Left ventricle myocardium inferior (tissue), 1 donor: ENCODE measurements around the gene RPS15A. TPM values are rescaled to one million over a fixed set of nuclear protein-coding genes. Genes with fewer than 3 reads are reported as not detected.

Experiments used
- DNase-seq: peaks from one replicate; pipeline ENCODE4 v3.0.0-alpha.2; 2020
- H3K27ac ChIP-seq: fragments of 200-600 bp; replicated peaks from 2 replicates; pipeline ENCODE4 v1.8.0; 2021
- H3K27me3 ChIP-seq: fragments of 200-600 bp; 2 replicates; pipeline ENCODE4 v1.8.0; 2021; ENCODE audit warnings: low read depth
- H3K36me3 ChIP-seq: fragments of 200-600 bp; 2 replicates; pipeline ENCODE4 v1.8.0; 2021
- H3K4me1 ChIP-seq: fragments of 200-600 bp; 2 replicates; pipeline ENCODE4 v1.8.0; 2021
- H3K4me3 ChIP-seq: fragments of 200-600 bp; 2 replicates; pipeline ENCODE4 v1.8.0; 2021; ENCODE audit warnings: mild to moderate bottlenecking, moderate library complexity
- H3K9me3 ChIP-seq: fragments of 200-600 bp; replicated peaks from 2 replicates; pipeline ENCODE4 v1.8.0; 2021
- intact Hi-C: fragments of 100-400 bp; cut with micrococcal nuclease; formaldehyde crosslinking; loops from one replicate; pipeline ENCODE4 v1.11.0; 2022
- total RNA-seq: library from RNA; stranded (reverse); fragmentation: NEBNext Ultra II Directional; extraction: Animal tissue kit (Norgen Biotek cat#: 25700); gene quantifications from one replicate; pipeline ENCODE4 v1.2.1, GENCODE V29; 2021
- TF ChIP-seq, protein P1 (sequence below): fragments of 200-600 bp; IDR thresholded peaks from 2 replicates; pipeline ENCODE4 v1.8.0; 2021; ENCODE audit warnings: antibody characterized with exemption, mild to moderate bottlenecking, borderline replicate concordance
- donor health status: DM: no; HTN: yes; CAD: no; lungs with severe emphysema.

RPS15A gene
- total RNA-seq, 1 donor from 2014 or later, result 683 TPM

DNA sequence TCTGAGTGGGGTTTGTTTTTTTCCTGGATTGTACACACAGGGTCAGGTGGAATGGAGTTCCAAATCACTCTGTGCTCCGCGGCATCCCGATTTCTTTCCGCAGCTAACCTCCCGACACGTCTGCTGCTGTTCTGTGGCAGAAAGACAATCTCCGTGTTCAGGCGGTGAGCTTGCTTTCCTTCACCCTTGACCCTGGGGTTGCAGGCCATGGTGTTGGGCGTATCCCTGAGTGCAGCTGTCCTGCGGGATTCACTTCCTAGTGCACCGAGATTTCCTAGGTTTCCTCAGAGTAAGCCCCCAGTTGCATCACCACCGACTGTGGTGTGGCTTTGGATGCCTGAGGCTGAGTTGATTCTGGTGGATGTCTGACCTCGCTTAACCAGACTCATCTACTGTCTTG lies 19.0 kb upstream of the RPS15A start:
- Histone ChIP-seq H3K27me3 (no peaks in the 10 kb centered on the region), H3K36me3 (peaks cover 70% of the 10 kb centered on the region), H3K4me1 (peaks cover 11% of the 10 kb centered on the region), H3K27ac (no peak overlapping the region), H3K9me3 (no peaks in the 10 kb centered on the region), H3K4me3 (no peak overlapping the region)
- TF ChIP-seq, protein P1, sequence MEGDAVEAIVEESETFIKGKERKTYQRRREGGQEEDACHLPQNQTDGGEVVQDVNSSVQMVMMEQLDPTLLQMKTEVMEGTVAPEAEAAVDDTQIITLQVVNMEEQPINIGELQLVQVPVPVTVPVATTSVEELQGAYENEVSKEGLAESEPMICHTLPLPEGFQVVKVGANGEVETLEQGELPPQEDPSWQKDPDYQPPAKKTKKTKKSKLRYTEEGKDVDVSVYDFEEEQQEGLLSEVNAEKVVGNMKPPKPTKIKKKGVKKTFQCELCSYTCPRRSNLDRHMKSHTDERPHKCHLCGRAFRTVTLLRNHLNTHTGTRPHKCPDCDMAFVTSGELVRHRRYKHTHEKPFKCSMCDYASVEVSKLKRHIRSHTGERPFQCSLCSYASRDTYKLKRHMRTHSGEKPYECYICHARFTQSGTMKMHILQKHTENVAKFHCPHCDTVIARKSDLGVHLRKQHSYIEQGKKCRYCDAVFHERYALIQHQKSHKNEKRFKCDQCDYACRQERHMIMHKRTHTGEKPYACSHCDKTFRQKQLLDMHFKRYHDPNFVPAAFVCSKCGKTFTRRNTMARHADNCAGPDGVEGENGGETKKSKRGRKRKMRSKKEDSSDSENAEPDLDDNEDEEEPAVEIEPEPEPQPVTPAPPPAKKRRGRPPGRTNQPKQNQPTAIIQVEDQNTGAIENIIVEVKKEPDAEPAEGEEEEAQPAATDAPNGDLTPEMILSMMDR, result no peak
- intact Hi-C loops, result no loop called here
- DNase-seq, result no peak

DNA sequence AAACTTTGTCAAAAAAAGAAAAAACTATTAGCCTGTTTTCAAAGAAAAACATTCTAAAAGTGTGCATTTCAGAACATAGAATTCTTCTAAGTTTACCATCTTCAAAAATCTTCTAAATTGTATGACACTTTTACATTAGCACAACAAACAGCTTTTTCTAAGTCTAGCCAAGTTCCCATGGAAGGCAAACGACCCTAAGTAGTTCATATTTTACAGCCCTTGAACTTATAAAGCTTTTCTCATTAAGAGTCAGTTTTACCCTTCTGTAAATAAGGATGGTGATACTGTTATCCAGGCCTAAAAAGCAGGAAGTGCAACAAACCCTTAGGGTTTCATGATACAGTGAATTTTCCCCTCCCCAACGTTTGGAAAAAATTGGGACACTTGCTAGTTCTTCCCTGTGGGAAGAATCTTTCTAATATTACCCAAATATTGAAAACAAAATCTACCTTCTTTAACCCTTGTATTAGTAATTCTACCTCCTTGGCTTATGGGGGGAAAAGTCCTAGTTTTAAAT lies 15.2 kb upstream of the RPS15A start:
- Histone ChIP-seq H3K27ac (peak overlapping the region; percentile 88), H3K9me3 (no peaks in the 10 kb centered on the region)
- intact Hi-C loops, result no loop called here

DNA sequence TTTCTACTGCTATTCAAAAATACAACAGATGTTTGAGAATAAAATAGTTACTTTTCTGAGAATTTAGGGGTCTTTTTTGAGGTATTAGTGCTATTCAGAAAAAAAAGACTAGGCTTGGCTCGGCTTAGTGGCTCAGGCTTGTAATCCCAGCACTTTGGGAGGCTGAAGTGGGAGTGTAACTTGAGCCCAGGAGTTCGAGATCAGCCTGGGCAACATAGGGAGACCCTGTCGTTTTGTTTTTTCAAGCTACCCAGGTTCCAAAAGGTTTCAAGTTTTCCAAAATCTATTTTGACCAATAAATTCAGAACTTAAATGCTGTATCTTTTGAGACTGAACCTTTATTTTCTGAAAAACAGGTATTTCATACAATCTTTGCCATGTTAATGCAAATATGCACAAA lies 14.4 kb upstream of the RPS15A start:
- DNase-seq, result no peak
- H3K9me3 ChIP-seq, result no peaks in the 10 kb centered on the region
- H3K36me3 ChIP-seq, result peaks cover 29% of the 10 kb centered on the region
- H3K27me3 ChIP-seq, result no peaks in the 10 kb centered on the region
- no peak overlapping the region for H3K4me3 ChIP-seq
- TF ChIP-seq, protein P1, result no peak
- H3K27ac ChIP-seq, result peak overlapping the region; percentile 88
- H3K4me1 ChIP-seq, result peaks cover 50% of the 10 kb centered on the region
- intact Hi-C loops, result no loop called here

More for the DNA sequence above, 15.2 kb upstream of the RPS15A start:
- no peak for DNase-seq
- TF ChIP-seq, protein P1, result no peak
- Histone ChIP-seq H3K4me1 (peaks cover 42% of the 10 kb centered on the region), H3K27me3 (no peaks in the 10 kb centered on the region), H3K36me3 (peaks cover 37% of the 10 kb centered on the region), H3K4me3 (no peak overlapping the region)

DNA sequence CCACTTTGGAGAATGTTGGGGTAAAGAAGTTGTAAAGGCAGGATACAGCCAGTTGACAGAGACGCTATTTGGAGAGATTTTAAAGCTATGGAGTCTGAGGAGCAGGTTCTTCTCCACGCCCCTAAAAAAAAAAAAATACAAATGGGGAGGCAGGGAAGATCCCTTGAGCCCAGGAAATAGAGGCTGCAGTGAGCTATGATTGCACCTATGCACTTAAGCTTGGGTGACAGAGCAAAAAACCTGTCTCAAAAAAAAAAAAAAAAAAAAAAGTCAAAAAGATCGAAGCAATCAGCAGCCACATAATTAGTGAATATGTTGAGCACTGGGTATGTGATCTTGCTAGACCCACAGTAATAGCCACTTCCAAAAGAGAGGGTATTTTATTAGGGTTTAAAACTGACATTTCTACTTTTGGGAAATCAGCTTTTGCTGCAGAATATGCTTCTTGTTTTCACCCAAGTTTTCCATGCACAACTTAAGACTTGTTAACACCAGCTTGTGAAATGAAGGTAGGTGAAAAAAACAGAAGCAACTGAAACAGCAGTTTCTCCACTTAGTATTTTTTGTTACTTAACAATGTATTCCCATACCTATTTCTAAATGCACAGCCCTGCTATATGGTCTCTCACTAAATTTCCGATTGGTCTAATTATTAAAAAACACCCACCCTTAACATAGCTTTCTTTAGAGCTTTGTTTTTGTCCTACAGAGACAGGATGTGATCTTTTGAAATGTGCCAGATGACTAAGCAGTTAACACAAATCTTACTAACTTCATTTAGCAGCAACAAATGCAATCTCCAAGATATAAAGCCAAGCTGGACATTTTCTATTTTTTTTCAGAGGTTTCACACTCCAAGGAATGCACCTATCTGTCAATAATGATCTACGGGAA lies 13.7 kb upstream of the RPS15A start:
- H3K36me3 ChIP-seq, result peaks cover 22% of the 10 kb centered on the region
- intact Hi-C loops, result no loop called here
- H3K27ac ChIP-seq, result peak overlapping the region; percentile 88
- peaks cover 57% of the 10 kb centered on the region for H3K4me1 ChIP-seq
- H3K27me3 ChIP-seq, result no peaks in the 10 kb centered on the region
- no peak overlapping the region for H3K4me3 ChIP-seq
- TF ChIP-seq, protein P1, result no peak
- DNase-seq, result no peak
- no peaks in the 10 kb centered on the region for H3K9me3 ChIP-seq

DNA sequence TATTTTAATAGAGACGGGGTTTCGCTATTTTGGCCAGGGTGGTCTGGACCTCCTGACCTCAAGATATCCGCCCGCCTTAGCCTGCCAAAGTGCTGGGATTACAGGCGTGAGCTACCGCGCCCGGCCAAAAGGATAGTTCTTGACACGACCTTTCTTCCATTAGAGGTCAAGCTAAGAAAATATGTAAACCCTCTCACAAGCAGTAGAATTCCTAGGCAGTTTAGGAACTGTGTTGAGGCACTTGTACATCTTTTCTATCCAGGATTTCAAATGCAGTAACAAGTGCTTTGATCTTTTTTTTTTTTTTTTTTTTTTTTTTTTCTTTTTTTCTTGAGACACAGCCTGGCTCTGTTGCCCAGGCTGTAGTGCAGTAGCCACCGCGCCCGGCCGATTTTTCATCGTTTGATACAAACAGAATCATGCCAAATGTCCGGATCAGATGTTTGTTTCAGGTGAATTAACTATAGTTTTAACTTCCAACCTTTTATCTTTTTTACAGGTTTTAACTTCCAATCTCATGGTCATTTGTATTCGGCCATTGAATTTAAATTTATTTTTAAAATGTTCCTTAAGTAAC lies 12.7 kb upstream of the RPS15A start:
- H3K4me1 ChIP-seq, result peaks cover 66% of the 10 kb centered on the region
- intact Hi-C loops, result no loop called here
- H3K4me3 ChIP-seq, result peak overlapping the region; percentile 94
- TF ChIP-seq, protein P1, result no peak
- no peak for DNase-seq
- no peaks in the 10 kb centered on the region for H3K27me3 ChIP-seq
- no peaks in the 10 kb centered on the region for H3K9me3 ChIP-seq
- H3K36me3 ChIP-seq, result peaks cover 13% of the 10 kb centered on the region
- peak overlapping the region; percentile 88 for H3K27ac ChIP-seq
